Chondrocyte (in vitro differentiated cells): Measurements from ENCODE around the gene HSPA12B. TPM values are rescaled to one million over a fixed set of nuclear protein-coding genes. Genes with fewer than 3 reads are reported as not detected.
A peak's percentile ranks its signal among the peaks of the same experiment; 100 is the strongest.

Experiments used
- DNase-seq: peaks from one replicate; pipeline ENCODE4 v3.0.0; 2021; ENCODE audit warnings: mixed read lengths, low spot score
- H3K27ac Mint-ChIP-seq: one replicate; pipeline ENCODE4 v1.8.0; 2021; ENCODE audit warnings: mild to moderate bottlenecking, moderate library complexity, mixed read lengths; ENCODE audit not compliant: unreplicated experiment
- H3K27me3 Mint-ChIP-seq: 2 replicates; pipeline ENCODE4 v1.8.0; 2021; ENCODE audit warnings: low read depth, mixed read lengths
- H3K36me3 Mint-ChIP-seq: 2 replicates; pipeline ENCODE4 v1.8.0; 2021; ENCODE audit warnings: low read depth, mixed read lengths
- H3K4me1 Mint-ChIP-seq: 2 replicates; pipeline ENCODE4 v1.8.0; 2021; ENCODE audit warnings: low read depth, mild to moderate bottlenecking, mixed read lengths
- H3K4me3 Mint-ChIP-seq: one replicate; pipeline ENCODE4 v1.8.0; 2021; ENCODE audit warnings: mild to moderate bottlenecking, moderate library complexity, mixed read lengths; ENCODE audit not compliant: unreplicated experiment
- H3K9me3 Mint-ChIP-seq: 2 replicates; pipeline ENCODE4 v1.8.0; 2021; ENCODE audit warnings: low read depth, mixed read lengths
- CTCF ChIP-seq: fragments of 200-600 bp; sonication (generic); IDR thresholded peaks from 2 replicates; pipeline ENCODE4 v1.5.0; 2021; ENCODE audit warnings: antibody characterized with exemption, mild to moderate bottlenecking, moderate library complexity
- total RNA-seq: library from RNA; stranded (reverse); gene quantifications from 3 replicates; pipeline ENCODE4 v1.2.1, GENCODE V29; 2021

The HSPA12B gene
- total RNA-seq, 1 donor from 2014 or later = 0.10 TPM

- TF ChIP-seq CTCF = no peak
- no peaks in the 10 kb centered on the region for H3K36me3 Mint-ChIP-seq
- no peak for DNase-seq
- no peak overlapping the region for H3K27ac Mint-ChIP-seq
- H3K4me1 Mint-ChIP-seq = peaks cover 39% of the 10 kb centered on the region
- no peak overlapping the region for H3K4me3 Mint-ChIP-seq
- no peaks in the 10 kb centered on the region for H3K27me3 Mint-ChIP-seq
- H3K9me3 Mint-ChIP-seq = no peaks in the 10 kb centered on the region
Measured at GRCh38 chr20:3778976-3779375, 46.5 kb downstream of the HSPA12B start.

- H3K27me3 Mint-ChIP-seq = no peaks in the 10 kb centered on the region
- no peaks in the 10 kb centered on the region for H3K9me3 Mint-ChIP-seq
- no peaks in the 10 kb centered on the region for H3K36me3 Mint-ChIP-seq
- peak within 1 kb of the TSS; percentile 71 for H3K27ac Mint-ChIP-seq
- TF ChIP-seq CTCF = peak; percentile 80
- H3K4me1 Mint-ChIP-seq = peaks cover 54% of the 10 kb centered on the region
- H3K4me3 Mint-ChIP-seq = peak within 1 kb of the TSS; percentile 57
- no peak for DNase-seq
Measured at GRCh38 chr20:3781153-3781910, 48.8 kb downstream of the HSPA12B start, which contains the start of gene SPEF1. Gene SPEF1 (minus strand): TSS chr20:3781448. CDS start chr20:3781287, 161 bp downstream.

GRCh38 chr20:3782597-3782996 lies 50.1 kb downstream of the HSPA12B start:
- H3K4me1 Mint-ChIP-seq = peaks cover 55% of the 10 kb centered on the region
- no peak for TF ChIP-seq CTCF
- H3K27ac Mint-ChIP-seq = peak overlapping the region; percentile 36
- DNase-seq = no peak
- no peaks in the 10 kb centered on the region for H3K36me3 Mint-ChIP-seq
- no peak overlapping the region for H3K4me3 Mint-ChIP-seq
- no peaks in the 10 kb centered on the region for H3K9me3 Mint-ChIP-seq
- no peaks in the 10 kb centered on the region for H3K27me3 Mint-ChIP-seq

GRCh38 chr20:3783068-3783489 lies 50.6 kb downstream of the HSPA12B start:
- no peaks in the 10 kb centered on the region for H3K9me3 Mint-ChIP-seq
- no peak for TF ChIP-seq CTCF
- H3K4me3 Mint-ChIP-seq = no peak overlapping the region
- H3K4me1 Mint-ChIP-seq = peaks cover 52% of the 10 kb centered on the region
- no peaks in the 10 kb centered on the region for H3K36me3 Mint-ChIP-seq
- no peak for DNase-seq
- H3K27ac Mint-ChIP-seq = peak overlapping the region; percentile 59
- no peaks in the 10 kb centered on the region for H3K27me3 Mint-ChIP-seq

GRCh38 chr20:3783511-3784195 lies 51.2 kb downstream of the HSPA12B start:
- no peak for TF ChIP-seq CTCF
- H3K27me3 Mint-ChIP-seq = no peaks in the 10 kb centered on the region
- no peak for DNase-seq
- H3K36me3 Mint-ChIP-seq = no peaks in the 10 kb centered on the region
- H3K9me3 Mint-ChIP-seq = no peaks in the 10 kb centered on the region
- peak overlapping the region; percentile 9 for H3K4me3 Mint-ChIP-seq
- peaks cover 50% of the 10 kb centered on the region for H3K4me1 Mint-ChIP-seq
- H3K27ac Mint-ChIP-seq = peak overlapping the region; percentile 59
